GM10266 (cell line): Measurements from ENCODE around the gene PGAP2.

Source experiments
- DNase-seq: peaks from one replicate; pipeline ENCODE4 v3.0.0; 2012; ENCODE audit errors: extremely low spot score
- CTCF ChIP-seq: IDR thresholded peaks from 2 replicates; pipeline ENCODE4 v1.5.1; 2012; ENCODE audit warnings: mild to moderate bottlenecking, low read depth; ENCODE audit not compliant: control insufficient read depth, insufficient read depth; ENCODE audit errors: missing control alignments

Gene PGAP2

GRCh38 chr11:3853899-3854659, 45.7 kb downstream of the PGAP2 start:
- TF ChIP-seq CTCF, result no peak

GRCh38 chr11:3854660-3854976, 46.3 kb downstream of the PGAP2 start:
- DNase-seq, result no peak
- TF ChIP-seq CTCF, result no peak

More at GRCh38 chr11:3853899-3854659, 45.7 kb downstream of the PGAP2 start:
- DNase-seq, result no peak

GRCh38 chr11:3854977-3855807, 46.8 kb downstream of the PGAP2 start, which contains the start of gene STIM1:
STIM1 (plus strand) TSS chr11:3855664; CDS start chr11:3856271, 607 bp downstream.
- peak; percentile 94 for DNase-seq
- TF ChIP-seq CTCF, result peak; percentile 97

- TF ChIP-seq CTCF, result no peak
- no peak for DNase-seq
These were observed 47.6 kb downstream of the PGAP2 start for GRCh38 chr11:3855808-3856491.

- TF ChIP-seq CTCF, result no peak
- no peak for DNase-seq
These were observed 48.6 kb downstream of the PGAP2 start for GRCh38 chr11:3856856-3857553.

GRCh38 chr11:3857628-3858027, 49.3 kb downstream of the PGAP2 start:
- DNase-seq, result no peak
- no peak for TF ChIP-seq CTCF
